Heart right ventricle (tissue), 16 donors: ENCODE results near the gene TFB1M. TPM values are rescaled to one million over a fixed set of nuclear protein-coding genes. Genes with fewer than 3 reads are reported as not detected.

Experiments used
- ATAC-seq, 8 donors: fragments of 200-7000 bp; cut with Tn5 transposase; one replicate each; pipeline ENCODE4 v1.9.1; 2020; ENCODE audit warnings: mild to moderate bottlenecking in 8 of 8, moderate library complexity in 8 of 8, moderate number of reproducible peaks in 1 of 8
- DNase-seq, 2 donors: peaks; one replicate each; pipeline ENCODE4 v3.0.0-alpha.2; 2020
- H3K27ac ChIP-seq, 10 donors: fragments of 200-600 bp; sonication (generic) in 2 of 10; one replicate each; pipeline versions ENCODE4 v1.5.0 to v1.8.0; 2020 to 2022; ENCODE audit warnings: mild to moderate bottlenecking in 3 of 10
- H3K27me3 ChIP-seq, 7 donors: fragments of 200-600 bp; one replicate each; pipeline ENCODE4 v1.8.0; 2021 to 2022; ENCODE audit warnings: mild to moderate bottlenecking in 2 of 7
- H3K36me3 ChIP-seq, 9 donors: fragments of 200-600 bp; sonication (generic) in 1 of 9; one replicate each; pipeline versions ENCODE4 v1.5.0 to v1.8.0; 2020 to 2022; ENCODE audit warnings: mild to moderate bottlenecking in 2 of 9
- H3K4me1 ChIP-seq, 9 donors: fragments of 200-600 bp; sonication (generic) in 1 of 9; one replicate each; pipeline versions ENCODE4 v1.5.0 to v1.8.0; 2020 to 2022; ENCODE audit warnings: mild to moderate bottlenecking in 4 of 9
- H3K4me3 ChIP-seq, 10 donors: fragments of 200-600 bp; sonication (generic) in 2 of 10; one replicate each; pipeline versions ENCODE4 v1.5.0 to v1.8.0; 2020 to 2022; ENCODE audit warnings: mild to moderate bottlenecking in 7 of 10, moderate library complexity in 2 of 10
- H3K9me3 ChIP-seq, 11 donors: fragments of 200-600 bp in 10 of 11; sonication (generic) in 2 of 11; one replicate each; pipeline versions ENCODE4 v1.5.0 to v1.8.0; 2013 to 2022; ENCODE audit warnings: mild to moderate bottlenecking in 2 of 11, control low read depth in 1 of 11, moderate library complexity in 1 of 11
- WGBS, 2 donors: extraction: QIAGEN DNeasy Blood & Tissue Kit; methylation state at CpG; one replicate each; pipeline ENCODE4 v1.1.7; 2013; ENCODE audit warnings: inconsistent platforms in 1 of 2; 5-methylcytosine and 5-hydroxymethylcytosine counted together
- intact Hi-C, 10 donors: fragments of 100-400 bp; cut with DNase I; formaldehyde crosslinking; loops; one replicate each; pipeline versions ENCODE4 v1.11.1 to v1.14.2; 2022
- polyA plus RNA-seq, 2 donors: library from polyadenylated mRNA; stranded (reverse); fragments of 200-250 nt; gene quantifications; one replicate each; pipeline ENCODE4 v1.2.3, GENCODE V29; 2013
- total RNA-seq, 10 donors: library from RNA; stranded (reverse); fragmentation: NEBNext Ultra II Directional in 3 of 10; extraction: Animal tissue kit (Norgen Biotek cat#: 25700) in 3 of 10; gene quantifications; one replicate each; pipeline versions ENCODE4 v1.2.1 to v1.2.4, GENCODE V29; 2021 to 2023
- TF ChIP-seq, protein P1 (sequence below), 9 donors: fragments of 200-600 bp; sonication (generic) in 2 of 9; IDR thresholded peaks; one replicate each; pipeline versions ENCODE4 v1.5.0 to v1.8.0; 2021 to 2022; ENCODE audit warnings: antibody characterized with exemption in 9 of 9, mild to moderate bottlenecking in 5 of 9, moderate library complexity in 1 of 9
- donor health status: Arrhythmogenic right ventricular cardiomyopathy.
- donor health status: ischemic (EF 13 %, LVEDD 7.1; RV severe dilation, severe dysfunction).
- donor health status: healthy with polysubstance abuse.
- donor health status: DM: no; HTN: yes; CAD: no.
- donor health status: DM: no; HTN: no; CAD: no.
- donor health status: ischemic (EF 25% LVEDD 6.9; RV normal size, moderate dysfunction).
- donor health status: ischemic (EF 25% LVEDD 5.7; RV mildly dilated, moderate dysfunction).
- donor health status: healthy.
- donor health status: DM: yes; HTN: yes; CAD: no.
- donor health status: Ischemic cardiomyopathy.
- donor health status: ischemic (EF 35%, LVEDD 5.7; RV mildly dilated, moderate dysfunction).
- donor health status: nonischemic (EF 11% LVEDD 7.7; RV severe dilation, severe dysfunction).
- donor health status: DM: yes; HTN: yes; CAD: no.
- donor health status: PGD.
- donor health status: ischemic (EF 29% LVEDD 5.4; RV normal size, mild dysfunction).
- donor health status: nonischemic (EF 23%, LVEDD 6.1; RV moderate dilation, normal function).

Gene TFB1M
- total and polyA plus RNA-seq, 12 donors: 9.7 to 23.1 (median 17.9) TPM

DNA sequence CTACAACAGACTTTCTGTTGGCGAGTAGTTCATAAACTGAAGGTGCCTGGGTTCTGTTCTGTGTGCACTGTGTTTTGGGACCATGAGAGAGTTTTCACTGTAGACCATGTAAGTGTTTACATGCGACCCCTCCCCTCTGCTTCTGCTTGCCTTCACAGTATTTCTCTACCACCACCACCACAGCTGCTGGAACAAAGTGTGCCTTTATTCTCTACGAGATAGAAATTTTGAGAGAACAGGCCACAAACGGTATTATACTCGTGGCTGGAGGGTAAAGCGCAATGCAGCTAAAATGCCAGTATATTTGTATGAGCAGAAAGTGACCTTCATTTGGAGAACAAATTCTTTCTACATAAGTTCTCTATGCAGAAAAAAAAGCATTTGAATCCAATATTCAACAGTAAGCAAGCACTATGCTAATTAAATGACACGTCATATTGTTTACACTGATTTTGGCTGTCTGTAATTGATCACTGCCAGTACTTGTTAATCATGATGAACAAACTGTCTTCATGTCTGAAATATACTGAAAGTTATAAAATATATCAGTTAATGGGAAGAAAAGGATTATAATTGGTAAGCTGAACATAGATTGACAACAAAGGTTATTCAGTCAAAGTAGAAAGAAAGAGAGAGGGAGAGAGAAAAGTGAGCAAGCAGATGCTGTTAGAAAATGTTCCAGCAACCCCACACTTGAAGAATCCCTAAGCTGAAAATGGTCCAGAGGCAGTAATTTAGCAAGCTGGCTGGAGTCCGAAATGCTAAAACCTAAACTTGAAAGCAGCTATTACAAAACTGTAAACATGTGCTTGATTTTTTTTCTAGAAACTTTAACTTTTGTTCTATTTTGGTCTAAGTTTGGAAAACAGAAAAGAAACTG, 41.7 kb downstream of the TFB1M start:
- Histone ChIP-seq H3K4me1 (peaks cover 5 to 63% (median 40%) of the 10 kb centered on the region in 9 donors), H3K9me3 (no peaks in the 10 kb centered on the region), H3K4me3 (no peak overlapping the region), H3K27me3 (no peaks in the 10 kb centered on the region), H3K36me3 (peaks cover 0 to 21% (median 0%) of the 10 kb centered on the region in 9 donors), H3K27ac (peak overlapping the region in 6 of 10 donors; percentile 19 to 53 (median 34))
- no peak for ATAC-seq
- 79 to 84% methylated on average over 8 of the region's 8 CpGs for WGBS, 2 donors
- DNase-seq: no peak
- TF ChIP-seq, protein P1, sequence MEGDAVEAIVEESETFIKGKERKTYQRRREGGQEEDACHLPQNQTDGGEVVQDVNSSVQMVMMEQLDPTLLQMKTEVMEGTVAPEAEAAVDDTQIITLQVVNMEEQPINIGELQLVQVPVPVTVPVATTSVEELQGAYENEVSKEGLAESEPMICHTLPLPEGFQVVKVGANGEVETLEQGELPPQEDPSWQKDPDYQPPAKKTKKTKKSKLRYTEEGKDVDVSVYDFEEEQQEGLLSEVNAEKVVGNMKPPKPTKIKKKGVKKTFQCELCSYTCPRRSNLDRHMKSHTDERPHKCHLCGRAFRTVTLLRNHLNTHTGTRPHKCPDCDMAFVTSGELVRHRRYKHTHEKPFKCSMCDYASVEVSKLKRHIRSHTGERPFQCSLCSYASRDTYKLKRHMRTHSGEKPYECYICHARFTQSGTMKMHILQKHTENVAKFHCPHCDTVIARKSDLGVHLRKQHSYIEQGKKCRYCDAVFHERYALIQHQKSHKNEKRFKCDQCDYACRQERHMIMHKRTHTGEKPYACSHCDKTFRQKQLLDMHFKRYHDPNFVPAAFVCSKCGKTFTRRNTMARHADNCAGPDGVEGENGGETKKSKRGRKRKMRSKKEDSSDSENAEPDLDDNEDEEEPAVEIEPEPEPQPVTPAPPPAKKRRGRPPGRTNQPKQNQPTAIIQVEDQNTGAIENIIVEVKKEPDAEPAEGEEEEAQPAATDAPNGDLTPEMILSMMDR (IDR thresholded peaks at IDR 0.05): no peak
- intact Hi-C loops: no loop called here

DNA sequence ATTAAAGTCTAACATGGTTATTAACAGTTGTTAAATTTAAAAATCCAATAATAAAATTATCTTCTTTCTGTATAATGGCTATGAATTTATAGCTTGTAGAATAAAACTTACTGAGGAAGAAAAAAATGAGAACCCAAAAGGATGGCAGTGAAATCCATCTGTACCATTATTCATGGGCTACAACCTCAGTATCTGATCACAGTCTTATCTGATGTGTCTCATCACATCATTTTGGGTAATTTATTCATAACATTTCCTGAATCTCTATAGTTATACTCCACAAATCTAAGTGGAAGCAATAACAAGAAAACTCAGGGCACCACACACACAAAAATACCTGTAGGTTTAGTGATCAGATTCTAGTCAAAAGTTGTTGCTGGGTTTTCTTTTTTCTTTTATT, 43.1 kb downstream of the TFB1M start:
- Histone ChIP-seq H3K4me1 (peaks cover 4 to 52% (median 36%) of the 10 kb centered on the region in 9 donors), H3K27me3 (no peaks in the 10 kb centered on the region), H3K36me3 (peaks cover 0 to 28% (median 0%) of the 10 kb centered on the region in 9 donors), H3K27ac (no peak overlapping the region), H3K9me3 (no peaks in the 10 kb centered on the region), H3K4me3 (no peak overlapping the region)
- intact Hi-C loops: no loop called here
- DNase-seq (no peak), ATAC-seq (no peak)
- TF ChIP-seq, protein P1 (IDR thresholded peaks at IDR 0.05): no peak

DNA sequence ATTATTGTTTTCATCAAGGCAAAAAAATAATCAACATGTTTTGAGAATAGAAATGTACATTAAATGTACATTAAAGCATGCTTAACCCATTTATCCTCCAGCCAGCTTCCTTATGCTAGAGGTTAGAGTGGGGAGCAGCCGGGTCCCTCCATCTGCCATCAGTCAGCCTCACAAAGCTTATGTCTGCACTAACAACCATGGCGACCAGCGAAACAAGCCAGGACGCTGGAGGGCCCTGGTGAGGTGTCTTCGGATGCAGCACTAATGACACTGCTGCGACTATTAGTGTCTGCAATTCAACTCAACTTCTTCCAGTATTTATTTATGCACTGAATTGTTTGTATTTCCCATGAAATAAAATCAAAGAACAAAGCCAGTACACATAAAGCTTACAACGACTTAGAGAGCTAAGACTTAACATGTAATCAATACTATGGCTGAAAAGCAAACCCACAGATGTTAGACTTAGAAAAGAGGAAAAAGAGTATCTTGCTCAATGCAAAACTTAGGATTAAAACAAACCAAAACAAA, 43.7 kb downstream of the TFB1M start:
- DNase-seq: no peak
- intact Hi-C loops: no loop called here
- peaks cover 3 to 46% (median 30%) of the 10 kb centered on the region in 9 donors for H3K4me1 ChIP-seq
- 92 to 95% methylated on average over 7 of the region's 7 CpGs for WGBS, 2 donors
- no peaks in the 10 kb centered on the region for H3K9me3 ChIP-seq
- H3K27me3 ChIP-seq: no peaks in the 10 kb centered on the region
- no peak overlapping the region for H3K27ac ChIP-seq
- ATAC-seq: no peak
- no peak overlapping the region for H3K4me3 ChIP-seq
- peaks cover 0 to 23% (median 0%) of the 10 kb centered on the region in 9 donors for H3K36me3 ChIP-seq
- TF ChIP-seq, protein P1 (IDR thresholded peaks at IDR 0.05): no peak

DNA sequence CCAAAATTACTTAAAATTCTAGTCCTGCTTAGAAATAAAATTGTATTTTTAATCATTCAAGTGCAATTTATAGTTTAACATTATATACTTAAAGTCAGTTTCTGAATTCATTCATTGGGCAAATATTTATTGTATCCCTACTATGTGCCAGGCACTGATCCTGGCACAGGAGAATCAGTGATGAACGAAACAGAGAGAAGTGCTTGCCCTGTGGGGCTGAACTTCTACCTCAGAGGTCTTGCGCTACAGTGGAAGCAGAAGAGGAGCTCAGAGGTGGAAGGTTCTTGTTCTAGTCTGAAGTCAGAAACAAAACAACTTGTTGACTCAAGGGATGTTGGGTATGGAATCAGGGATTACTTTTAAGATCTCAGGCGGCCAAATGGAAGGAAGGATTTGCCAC, 44.5 kb downstream of the TFB1M start:
- Histone ChIP-seq H3K36me3 (peaks cover 0 to 21% (median 0%) of the 10 kb centered on the region in 9 donors), H3K4me3 (no peak overlapping the region), H3K27ac (peak overlapping the region in 1 of 10 donors; percentile 8), H3K4me1 (peaks cover 3 to 46% (median 28%) of the 10 kb centered on the region in 9 donors), H3K9me3 (no peaks in the 10 kb centered on the region), H3K27me3 (no peaks in the 10 kb centered on the region)
- TF ChIP-seq, protein P1 (IDR thresholded peaks at IDR 0.05): no peak
- intact Hi-C loops: no loop called here
- ATAC-seq (no peak), DNase-seq (no peak)
- WGBS, 2 donors: 81% methylated on average over 3 of the region's 3 CpGs
